Astrocyte of the spinal cord (primary cell): Measurements from ENCODE around the gene TMEM88.

ENCODE experiments used
- DNase-seq: peaks from one replicate; pipeline ENCODE4 v3.0.0; 2011; ENCODE audit warnings: low read depth, low spot score
- H3K4me3 ChIP-seq: 2 replicates; pipeline ENCODE4 v1.5.1; 2011; ENCODE audit warnings: low read depth, mild to moderate bottlenecking, low read length, moderate library complexity
- in situ Hi-C: cut with HindIII; loops from 2 replicates; pipeline ENCODE4 v1.10.0; 2017; ENCODE audit warnings: low sequenced_read_pairs
- TF ChIP-seq, protein P1 (sequence below): IDR thresholded peaks from 2 replicates; pipeline ENCODE4 v1.5.1; 2012; ENCODE audit warnings: low read depth, mild to moderate bottlenecking, low read length, inconsistent platforms

Gene TMEM88

GRCh38 chr17:7856011-7856810 lies 1.3 kb downstream of the TMEM88 start:
- peak overlapping the region; percentile 70 for H3K4me3 ChIP-seq
- TF ChIP-seq, protein P1, sequence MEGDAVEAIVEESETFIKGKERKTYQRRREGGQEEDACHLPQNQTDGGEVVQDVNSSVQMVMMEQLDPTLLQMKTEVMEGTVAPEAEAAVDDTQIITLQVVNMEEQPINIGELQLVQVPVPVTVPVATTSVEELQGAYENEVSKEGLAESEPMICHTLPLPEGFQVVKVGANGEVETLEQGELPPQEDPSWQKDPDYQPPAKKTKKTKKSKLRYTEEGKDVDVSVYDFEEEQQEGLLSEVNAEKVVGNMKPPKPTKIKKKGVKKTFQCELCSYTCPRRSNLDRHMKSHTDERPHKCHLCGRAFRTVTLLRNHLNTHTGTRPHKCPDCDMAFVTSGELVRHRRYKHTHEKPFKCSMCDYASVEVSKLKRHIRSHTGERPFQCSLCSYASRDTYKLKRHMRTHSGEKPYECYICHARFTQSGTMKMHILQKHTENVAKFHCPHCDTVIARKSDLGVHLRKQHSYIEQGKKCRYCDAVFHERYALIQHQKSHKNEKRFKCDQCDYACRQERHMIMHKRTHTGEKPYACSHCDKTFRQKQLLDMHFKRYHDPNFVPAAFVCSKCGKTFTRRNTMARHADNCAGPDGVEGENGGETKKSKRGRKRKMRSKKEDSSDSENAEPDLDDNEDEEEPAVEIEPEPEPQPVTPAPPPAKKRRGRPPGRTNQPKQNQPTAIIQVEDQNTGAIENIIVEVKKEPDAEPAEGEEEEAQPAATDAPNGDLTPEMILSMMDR: no peak
- in situ Hi-C loops: no loop called here
- peak; percentile 12 for DNase-seq

- in situ Hi-C loops: no loop called here
- DNase-seq: peak; percentile 100
- TF ChIP-seq, protein P1: peak; percentile 54
- peak within 1 kb of the TSS; percentile 70 for H3K4me3 ChIP-seq
These were observed 2.2 kb downstream of the TMEM88 start, which contains the start of gene NAA38 for GRCh38 chr17:7856811-7857712. Gene NAA38, minus strand, starts transcription at chr17:7857559. Its CDS starts 96 bp downstream, at chr17:7857463.

DNA sequence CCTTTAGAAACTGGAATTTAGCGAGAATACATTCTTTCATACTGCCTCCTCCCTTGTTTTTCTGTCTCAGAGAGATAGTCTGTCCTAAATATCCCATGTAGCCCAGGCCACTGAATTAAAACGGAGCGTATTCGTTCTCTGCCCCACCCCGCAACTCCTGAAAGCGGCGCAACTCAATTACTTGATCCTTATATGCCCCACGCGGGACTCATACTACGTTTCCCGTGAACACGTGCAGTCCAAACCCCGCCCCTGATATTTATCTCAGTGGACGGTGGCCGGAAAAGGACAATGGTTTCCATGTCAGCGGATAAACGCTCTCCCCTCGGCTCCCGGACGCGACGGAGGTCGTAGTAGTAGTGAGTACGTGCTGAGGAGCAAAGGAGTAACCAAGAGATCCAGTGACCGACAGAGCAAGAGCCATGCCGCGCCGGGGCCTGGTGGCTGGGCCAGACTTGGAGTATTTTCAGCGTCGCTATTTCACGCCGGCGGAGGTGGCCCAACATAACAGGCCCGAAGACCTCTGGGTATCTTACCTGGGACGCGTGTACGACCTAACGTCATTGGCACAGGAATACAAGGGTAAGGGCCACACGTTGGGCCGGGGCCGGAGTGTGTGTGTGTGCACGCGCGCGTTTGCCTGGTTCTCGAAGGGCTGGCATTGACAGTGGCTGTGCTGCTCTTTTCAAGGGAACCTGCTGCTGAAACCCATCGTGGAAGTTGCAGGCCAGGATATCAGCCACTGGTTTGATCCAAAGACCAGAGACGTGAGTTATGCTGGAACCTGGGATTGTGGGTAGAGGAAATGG lies 3.1 kb downstream of the TMEM88 start, which contains the start of gene CYB5D1:
Gene CYB5D1 (plus strand): TSS at position 291 of the 809 bp plus-strand sequence. CDS start 132 bp downstream, at position 423.
- H3K4me3 ChIP-seq: peak within 1 kb of the TSS; percentile 70
- in situ Hi-C loops: no loop called here
- TF ChIP-seq, protein P1: no peak
- DNase-seq: peak; percentile 96

GRCh38 chr17:7858522-7858810 lies 3.6 kb downstream of the TMEM88 start:
- in situ Hi-C loops: no loop called here
- H3K4me3 ChIP-seq: peak overlapping the region; percentile 70
- DNase-seq: no peak
- TF ChIP-seq, protein P1: peak; percentile 44

- peak overlapping the region; percentile 70 for H3K4me3 ChIP-seq
- in situ Hi-C loops: no loop called here
- TF ChIP-seq, protein P1: no peak
- no peak for DNase-seq
These were observed 4.2 kb downstream of the TMEM88 start for GRCh38 chr17:7859028-7859427.
